MM.1S (cell line): ENCODE measurements around the gene ADD3.

Experiments
- DNase-seq: peaks from one replicate; pipeline ENCODE4 v3.0.0-alpha.2; 2015
- H2AFZ ChIP-seq: fragments of 300-600 bp; sonication (generic); 2 replicates; pipeline ENCODE4 v1.6.0; 2016; ENCODE audit warnings: antibody characterized with exemption, low read length
- H3F3A ChIP-seq: fragments of 300-600 bp; sonication (generic); 2 replicates; pipeline ENCODE4 v1.6.1; 2016; ENCODE audit warnings: mild to moderate bottlenecking, antibody characterized with exemption, low read length, moderate library complexity, mixed read lengths; ENCODE audit not compliant: insufficient read depth
- H3K27ac ChIP-seq: fragments of 300-600 bp; sonication (generic); 2 replicates; pipeline ENCODE4 v1.5.1; 2016; ENCODE audit warnings: mild to moderate bottlenecking, low read length
- H3K27me3 ChIP-seq: fragments of 300-600 bp; sonication (generic); replicated peaks from 2 replicates; pipeline ENCODE4 v1.6.0; 2016; ENCODE audit warnings: low read length; ENCODE audit not compliant: insufficient read depth
- H3K36me3 ChIP-seq: fragments of 300-600 bp; sonication (generic); replicated peaks from 2 replicates; pipeline ENCODE4 v1.6.1; 2016; ENCODE audit warnings: mild to moderate bottlenecking, low read length, mixed read lengths; ENCODE audit not compliant: insufficient read depth
- H3K4me1 ChIP-seq: fragments of 300-600 bp; sonication (generic); 2 replicates; pipeline ENCODE4 v1.6.1; 2016; ENCODE audit warnings: low read length, mixed read lengths
- H3K4me2 ChIP-seq: fragments of 300-600 bp; sonication (generic); 2 replicates; pipeline ENCODE4 v1.6.0; 2016; ENCODE audit warnings: low read depth, low read length
- H3K4me3 ChIP-seq: fragments of 300-600 bp; sonication (generic); 2 replicates; pipeline ENCODE4 v1.5.1; 2016; ENCODE audit warnings: low read length, mixed read lengths
- H3K79me2 ChIP-seq: fragments of 300-600 bp; sonication (generic); 2 replicates; pipeline ENCODE4 v1.6.1; 2016; ENCODE audit warnings: mixed run types, low read length, mixed read lengths
- H3K9ac ChIP-seq: fragments of 300-600 bp; sonication (generic); 2 replicates; pipeline ENCODE4 v1.6.1; 2016; ENCODE audit warnings: low read length, mixed read lengths
- H3K9me2 ChIP-seq: fragments of 300-600 bp; sonication (generic); replicated peaks from 2 replicates; pipeline ENCODE4 v1.6.1; 2016; ENCODE audit warnings: mild to moderate bottlenecking, low read length, mixed read lengths; ENCODE audit not compliant: insufficient read depth
- H3K9me3 ChIP-seq: fragments of 300-600 bp; sonication (generic); replicated peaks from 2 replicates; pipeline ENCODE4 v1.6.1; 2016; ENCODE audit warnings: mild to moderate bottlenecking, low read length, mixed read lengths; ENCODE audit not compliant: insufficient read depth
- H4K20me1 ChIP-seq: fragments of 300-600 bp; sonication (generic); 2 replicates; pipeline ENCODE4 v1.6.1; 2016; ENCODE audit warnings: mild to moderate bottlenecking, low read length, moderate library complexity, mixed read lengths; ENCODE audit not compliant: insufficient read depth
- CTCF ChIP-seq: fragments of 300-600 bp; sonication (generic); IDR thresholded peaks from 2 replicates; pipeline ENCODE4 v1.5.1; 2016; ENCODE audit warnings: antibody characterized with exemption, low read length, mixed read lengths
- EZH2 ChIP-seq: fragments of 300-600 bp; sonication (generic); optimal IDR thresholded peaks from 2 replicates; pipeline ENCODE3; 2017; ENCODE audit warnings: low read depth, mild to moderate bottlenecking, antibody characterized with exemption, low read length, mixed read lengths
- EZH2phosphoT487 ChIP-seq: fragments of 300-600 bp; sonication (generic); IDR thresholded peaks from 2 replicates; pipeline ENCODE4 v1.6.1; 2018; ENCODE audit warnings: antibody characterized with exemption, low read length

ADD3 gene

GRCh38 chr10:110002801-110003523, 4.8 kb upstream of the ADD3 start:
- Histone ChIP-seq H3K9me3 (no peaks in the 10 kb centered on the region), H2AFZ (no peak overlapping the region), H3K9ac (no peak overlapping the region), H3F3A (peaks cover 13% of the 10 kb centered on the region), H4K20me1 (no peaks in the 10 kb centered on the region), H3K27ac (no peak overlapping the region), H3K4me1 (no peaks in the 10 kb centered on the region), H3K9me2 (no peaks in the 10 kb centered on the region), H3K27me3 (no peaks in the 10 kb centered on the region), H3K79me2 (no peaks in the 10 kb centered on the region), H3K4me3 (no peak overlapping the region), H3K4me2 (no peak overlapping the region), H3K36me3 (no peaks in the 10 kb centered on the region)
- DNase-seq, result no peak
- TF ChIP-seq EZH2, result no peak
- no peak for TF ChIP-seq CTCF

GRCh38 chr10:110003524-110003885, 4.3 kb upstream of the ADD3 start:
- TF ChIP-seq CTCF, result no peak
- no peak for TF ChIP-seq EZH2phosphoT487
- no peak for TF ChIP-seq EZH2
- H3K9ac ChIP-seq, result no peak overlapping the region
- no peaks in the 10 kb centered on the region for H3K27me3 ChIP-seq
- no peaks in the 10 kb centered on the region for H3K79me2 ChIP-seq
- H4K20me1 ChIP-seq, result no peaks in the 10 kb centered on the region
- no peaks in the 10 kb centered on the region for H3K36me3 ChIP-seq
- no peak overlapping the region for H3K4me2 ChIP-seq
- peaks cover 13% of the 10 kb centered on the region for H3F3A ChIP-seq
- no peak overlapping the region for H2AFZ ChIP-seq
- no peak for DNase-seq
- H3K9me3 ChIP-seq, result no peaks in the 10 kb centered on the region
- H3K4me3 ChIP-seq, result no peak overlapping the region
- no peaks in the 10 kb centered on the region for H3K4me1 ChIP-seq
- no peaks in the 10 kb centered on the region for H3K9me2 ChIP-seq
- H3K27ac ChIP-seq, result no peak overlapping the region

- Histone ChIP-seq H3K9me3 (no peaks in the 10 kb centered on the region), H3F3A (peaks cover 13% of the 10 kb centered on the region), H3K4me1 (peaks cover 13% of the 10 kb centered on the region), H3K4me2 (no peak overlapping the region), H3K27ac (no peak overlapping the region), H3K27me3 (no peaks in the 10 kb centered on the region), H3K9ac (no peak overlapping the region), H4K20me1 (no peaks in the 10 kb centered on the region), H3K79me2 (peaks cover 18% of the 10 kb centered on the region), H3K4me3 (no peak overlapping the region), H3K36me3 (no peaks in the 10 kb centered on the region), H3K9me2 (no peaks in the 10 kb centered on the region), H2AFZ (no peak overlapping the region)
- no peak for DNase-seq
- TF ChIP-seq EZH2 (no peak), EZH2phosphoT487 (no peak)
Observed at GRCh38 chr10:110005719-110006118, 2.1 kb upstream of the ADD3 start.

GRCh38 chr10:110006358-110007160, 1.2 kb upstream of the ADD3 start:
- DNase-seq, result no peak
- TF ChIP-seq EZH2, result no peak
- no peak for TF ChIP-seq EZH2phosphoT487
- TF ChIP-seq CTCF, result no peak
- Histone ChIP-seq H4K20me1 (no peaks in the 10 kb centered on the region), H2AFZ (no peak overlapping the region; the same call in 1 of the 2 replicates), H3K4me2 (no peak overlapping the region), H3K9me2 (no peaks in the 10 kb centered on the region), H3K27ac (no peak overlapping the region), H3K36me3 (no peaks in the 10 kb centered on the region), H3K4me1 (peaks cover 19% of the 10 kb centered on the region), H3K9ac (no peak overlapping the region), H3K79me2 (peaks cover 27% of the 10 kb centered on the region), H3F3A (peaks cover 13% of the 10 kb centered on the region), H3K27me3 (no peaks in the 10 kb centered on the region), H3K4me3 (no peak overlapping the region), H3K9me3 (no peaks in the 10 kb centered on the region)
